ENCODE results near the gene FXN.

FXN gene

DNA sequence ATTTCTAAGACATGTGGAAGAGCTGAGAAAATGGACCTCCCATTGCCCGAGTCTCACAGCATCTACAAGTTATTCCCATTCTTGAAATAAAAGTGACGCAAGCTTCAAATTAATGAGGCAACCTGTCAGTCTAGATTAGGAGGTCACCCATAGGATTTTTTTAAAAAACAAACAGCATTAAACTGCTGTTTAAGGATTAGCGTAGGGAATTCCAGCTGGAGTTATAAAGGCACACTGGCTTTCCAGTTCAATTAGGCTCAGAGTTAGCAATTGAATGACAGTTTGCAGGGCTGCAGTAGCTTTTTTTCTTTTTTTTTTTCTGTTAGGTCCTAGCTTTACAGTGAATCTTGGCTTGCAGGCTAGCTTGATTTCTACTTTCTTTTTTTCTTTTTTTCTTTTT lies 37.9 kb upstream of the FXN start:
- Histone ChIP-seq H3K36me3 (ENCODE audit: insufficient read depth) (no peaks in the 10 kb centered on the region), H2AFZ (ENCODE audit: low read depth) (no peak overlapping the region), H3K9ac (no peak overlapping the region), H3K4me1 (ENCODE audit: low read depth, poor library complexity, severe bottlenecking) (peaks cover 4% of the 10 kb centered on the region), H3K27me3 (ENCODE audit: insufficient read depth, low read depth) (no peaks in the 10 kb centered on the region), H3K4me2 (no peak overlapping the region), H3K79me2 (ENCODE audit: insufficient read depth, low read depth) (no peaks in the 10 kb centered on the region), H4K20me1 (ENCODE audit: insufficient read depth) (no peaks in the 10 kb centered on the region), H3K4me3 (IDR thresholded peaks at IDR 0.05; ENCODE audit: insufficient read depth, low read depth, low read length) (no peak overlapping the region), H3K27ac (no peak overlapping the region)
- no peak for TF ChIP-seq CTCF (conservative IDR thresholded peaks at IDR 0.05; ENCODE audit: low read depth, low read length)

DNA sequence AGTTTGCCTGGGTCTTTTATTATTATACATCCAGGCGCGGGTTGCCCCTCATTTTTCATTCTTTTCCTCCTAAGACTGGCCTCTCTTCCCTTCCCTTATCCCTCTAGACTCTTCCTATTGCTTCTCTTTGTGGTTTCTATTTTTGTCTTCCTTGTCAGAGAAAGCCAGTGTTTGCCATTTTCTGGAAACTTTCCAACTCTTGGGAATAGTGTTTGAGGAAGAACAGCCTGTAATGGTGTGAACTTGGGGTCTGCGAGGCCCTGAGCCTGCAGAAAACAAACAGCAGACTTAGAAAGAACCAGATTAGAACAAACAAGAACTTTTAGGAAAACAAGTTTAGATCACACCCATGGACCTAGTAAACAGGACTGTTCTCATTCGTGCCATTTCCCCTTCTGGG lies 37.2 kb upstream of the FXN start:
- Histone ChIP-seq H3K27ac (no peak overlapping the region), H3K27me3 (ENCODE audit: insufficient read depth, low read depth) (no peaks in the 10 kb centered on the region), H3K4me2 (no peak overlapping the region), H3K4me3 (IDR thresholded peaks at IDR 0.05; ENCODE audit: insufficient read depth, low read depth, low read length) (no peak overlapping the region), H3K79me2 (ENCODE audit: insufficient read depth, low read depth) (no peaks in the 10 kb centered on the region), H3K9ac (no peak overlapping the region), H3K36me3 (ENCODE audit: insufficient read depth) (no peaks in the 10 kb centered on the region), H4K20me1 (ENCODE audit: insufficient read depth) (no peaks in the 10 kb centered on the region), H3K4me1 (ENCODE audit: low read depth, poor library complexity, severe bottlenecking) (peaks cover 4% of the 10 kb centered on the region), H2AFZ (ENCODE audit: low read depth) (no peak overlapping the region)
- no peak for TF ChIP-seq CTCF (conservative IDR thresholded peaks at IDR 0.05; ENCODE audit: low read depth, low read length)

- TF ChIP-seq CTCF (conservative IDR thresholded peaks at IDR 0.05; ENCODE audit: low read depth, low read length): no peak
- Histone ChIP-seq H3K4me1 (ENCODE audit: low read depth, poor library complexity, severe bottlenecking) (peaks cover 4% of the 10 kb centered on the region), H3K27me3 (ENCODE audit: insufficient read depth, low read depth) (no peaks in the 10 kb centered on the region), H3K36me3 (ENCODE audit: insufficient read depth) (no peaks in the 10 kb centered on the region), H3K4me2 (no peak overlapping the region), H3K79me2 (ENCODE audit: insufficient read depth, low read depth) (no peaks in the 10 kb centered on the region), H4K20me1 (ENCODE audit: insufficient read depth) (no peaks in the 10 kb centered on the region), H3K27ac (no peak overlapping the region), H3K4me3 (IDR thresholded peaks at IDR 0.05; ENCODE audit: insufficient read depth, low read depth, low read length) (no peak overlapping the region), H3K9ac (no peak overlapping the region), H2AFZ (ENCODE audit: low read depth) (no peak overlapping the region)
Observed at GRCh38 chr9:68998812-68999211, 36.7 kb upstream of the FXN start.

- peak; percentile 81 for TF ChIP-seq CTCF (conservative IDR thresholded peaks at IDR 0.05; ENCODE audit: low read depth, low read length)
- Histone ChIP-seq H3K27me3 (ENCODE audit: insufficient read depth, low read depth) (no peaks in the 10 kb centered on the region), H3K27ac (no peak overlapping the region), H3K4me2 (no peak overlapping the region), H4K20me1 (ENCODE audit: insufficient read depth) (no peaks in the 10 kb centered on the region), H3K4me3 (IDR thresholded peaks at IDR 0.05; ENCODE audit: insufficient read depth, low read depth, low read length) (no peak overlapping the region), H3K9ac (no peak overlapping the region), H3K36me3 (ENCODE audit: insufficient read depth) (no peaks in the 10 kb centered on the region), H3K4me1 (ENCODE audit: low read depth, poor library complexity, severe bottlenecking) (peaks cover 4% of the 10 kb centered on the region), H3K79me2 (ENCODE audit: insufficient read depth, low read depth) (no peaks in the 10 kb centered on the region), H2AFZ (ENCODE audit: low read depth) (0 out of 2 replicates have a peak overlapping the region, but pooled peaks have one; percentile 32)
Observed at GRCh38 chr9:68999393-69000105, 36.0 kb upstream of the FXN start.
